Activated CD4-positive, alpha-beta T cell treated with anti-CD3 and anti-CD28 coated beads for 24 hours (primary cell): ENCODE data around the gene FMN2.

ENCODE experiments used
- DNase-seq, 2 donors: peaks; one replicate each; pipeline ENCODE4 v3.0.0-alpha.2; 2020; ENCODE audit warnings: low read depth in 2 of 2

The FMN2 gene

DNA sequence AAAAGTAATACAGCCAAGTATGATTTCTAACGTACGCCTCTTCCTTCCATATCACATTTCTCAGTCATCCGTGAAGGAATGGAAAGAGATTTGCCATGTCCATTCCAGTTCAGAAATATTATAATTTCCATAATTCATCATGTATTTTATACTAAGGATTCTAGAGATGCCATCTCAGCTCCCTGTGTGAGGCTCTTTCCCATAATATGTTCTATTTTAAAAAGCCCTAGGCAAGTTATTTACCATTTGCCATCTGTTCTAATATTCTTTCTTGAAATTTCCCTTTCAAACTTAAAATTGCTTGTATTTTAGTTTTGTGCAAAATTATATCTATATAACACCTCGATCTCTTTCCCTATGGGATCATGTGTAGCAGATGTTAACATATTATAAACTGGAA is 106.7 kb downstream of the FMN2 start:
- no peak for DNase-seq

DNA sequence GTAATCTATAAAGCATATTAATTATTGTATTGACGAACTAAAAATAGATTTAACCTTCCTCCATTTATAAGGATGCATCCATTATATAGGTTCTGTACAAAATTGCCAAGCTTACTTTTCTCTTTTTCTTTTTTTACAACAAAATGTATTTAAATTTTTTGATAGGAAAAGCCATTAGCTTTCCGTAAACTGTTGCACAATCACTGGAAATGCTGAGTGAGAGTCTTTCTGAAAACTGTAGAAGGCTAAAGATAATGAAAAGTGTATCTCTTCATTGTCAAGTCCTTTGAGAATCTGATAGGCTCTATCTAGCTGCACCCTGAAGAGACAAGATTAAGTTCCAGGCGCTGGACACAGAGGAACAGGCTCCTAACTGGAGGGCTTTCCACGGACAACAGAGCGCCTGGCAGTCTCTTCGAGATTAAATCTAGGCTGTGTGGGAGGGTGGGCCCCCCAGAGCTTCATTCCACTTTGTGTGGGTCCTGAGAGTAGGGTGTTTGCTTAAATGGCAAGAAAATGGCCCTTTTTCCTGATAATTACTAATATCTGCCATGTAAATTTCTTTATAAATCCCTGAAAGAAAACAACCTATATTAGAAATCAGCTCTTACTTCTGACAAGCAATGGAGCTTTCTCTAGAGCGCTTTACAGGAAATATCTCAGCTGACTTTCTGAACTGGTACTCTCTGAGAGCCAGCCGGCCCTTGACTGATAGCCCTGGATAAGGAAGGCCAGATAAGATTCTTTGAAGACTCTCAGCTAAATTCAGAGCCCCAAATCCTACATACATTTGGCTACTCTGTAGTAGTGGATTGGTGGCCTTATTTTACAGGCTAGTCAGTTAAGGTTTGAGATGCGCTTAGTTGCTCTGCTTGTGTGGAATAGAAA is 108.3 kb downstream of the FMN2 start:
- no peak for DNase-seq

DNA sequence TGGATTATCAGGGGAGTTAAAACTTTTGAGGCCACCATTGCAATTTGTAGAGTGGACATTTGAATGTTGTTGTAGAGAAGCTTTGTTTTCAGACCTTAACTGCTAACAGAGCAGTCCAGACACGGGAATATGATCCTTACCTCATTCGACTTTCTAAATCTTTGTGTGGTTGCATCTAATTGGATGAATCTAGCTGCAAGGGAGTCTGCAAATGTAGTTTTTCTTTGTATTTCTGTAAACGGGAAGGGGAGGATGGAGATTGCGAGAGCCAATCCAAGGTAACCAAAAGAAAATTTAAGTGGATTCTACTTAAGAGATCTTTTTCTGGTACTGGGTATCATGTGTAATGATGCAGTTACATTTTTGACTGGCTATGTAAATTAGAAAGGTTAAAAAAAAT is 110.2 kb downstream of the FMN2 start:
- no peak for DNase-seq

DNA sequence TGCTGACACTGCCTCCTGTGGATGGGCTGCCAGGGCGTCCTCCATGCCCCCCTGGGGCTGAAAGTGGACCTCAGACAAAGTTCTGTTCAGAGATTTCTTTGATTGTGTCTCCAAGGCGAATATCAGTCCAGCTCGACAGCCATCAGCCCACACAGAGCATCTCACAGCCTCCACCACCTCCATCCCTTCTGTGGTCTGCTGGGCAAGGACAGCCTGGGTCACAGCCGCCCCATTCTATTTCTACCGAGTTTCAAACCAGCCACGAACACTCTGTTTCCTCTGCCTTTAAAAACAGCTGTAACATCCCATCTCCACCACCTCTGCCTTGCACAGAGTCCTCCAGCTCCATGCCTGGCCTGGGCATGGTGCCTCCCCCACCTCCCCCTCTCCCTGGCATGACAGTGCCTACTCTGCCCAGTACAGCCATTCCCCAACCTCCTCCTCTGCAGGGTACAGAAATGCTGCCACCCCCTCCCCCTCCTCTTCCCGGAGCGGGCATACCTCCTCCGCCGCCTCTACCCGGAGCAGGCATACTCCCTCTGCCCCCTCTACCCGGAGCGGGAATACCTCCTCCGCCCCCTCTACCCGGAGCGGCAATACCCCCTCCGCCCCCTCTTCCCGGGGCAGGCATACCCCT is 115.5 kb downstream of the FMN2 start:
- no peak for DNase-seq

DNA sequence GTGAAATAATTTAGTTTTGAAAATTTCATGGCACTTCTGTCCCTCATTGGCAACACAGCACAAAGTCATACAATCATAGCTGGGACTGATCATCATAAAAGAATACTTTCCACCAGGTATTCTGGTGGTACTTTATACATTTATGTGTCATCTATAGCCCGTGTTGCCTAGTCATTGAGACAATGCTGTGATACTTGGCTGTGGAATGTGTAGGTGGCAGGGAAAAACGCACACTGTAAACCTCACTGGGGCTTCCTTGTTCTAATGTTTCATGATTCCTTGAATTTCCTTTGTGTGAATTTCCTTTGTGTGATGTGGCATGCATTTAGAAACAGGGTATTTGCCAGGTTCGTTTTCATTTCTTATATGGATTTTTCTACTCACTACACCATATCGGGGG is 118.3 kb downstream of the FMN2 start:
- DNase-seq: no peak

DNA sequence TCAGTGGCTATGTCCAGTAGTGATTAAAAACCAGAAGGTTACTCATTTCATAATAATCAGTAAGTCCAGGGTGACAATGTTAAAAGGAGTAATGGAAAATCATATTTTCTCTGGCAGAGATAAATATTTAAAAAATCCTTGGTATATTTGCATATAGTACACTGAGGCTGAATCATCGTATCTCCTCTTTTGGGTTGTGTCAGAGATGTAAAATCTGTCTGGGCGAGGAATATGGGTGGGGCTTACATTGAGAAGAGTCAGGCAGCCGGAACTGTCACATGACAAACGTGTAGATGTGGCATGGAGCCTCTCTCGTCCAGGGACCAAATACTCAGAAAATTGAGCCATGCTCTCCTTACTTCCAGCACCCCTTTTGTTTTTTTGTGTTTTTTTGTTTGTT is 120.9 kb downstream of the FMN2 start:
- DNase-seq: no peak

DNA sequence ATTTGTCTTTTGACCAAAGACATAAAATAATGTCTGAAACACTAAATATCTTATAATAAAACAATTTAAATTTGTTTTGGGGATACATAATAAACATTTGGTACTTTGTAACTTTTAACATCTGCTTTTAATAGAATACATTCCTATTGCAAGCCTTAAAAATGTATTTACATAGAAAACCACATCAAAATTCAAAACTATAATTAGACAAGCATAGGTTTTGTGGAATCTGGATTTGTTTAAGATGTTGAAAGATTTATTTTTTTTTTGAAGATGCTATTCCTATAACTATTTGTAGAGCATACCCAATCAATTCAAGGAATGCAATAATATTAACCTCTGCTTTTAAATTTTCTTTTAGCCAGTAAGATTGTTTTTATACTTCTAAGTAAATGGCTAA is 125.7 kb downstream of the FMN2 start:
- no peak for DNase-seq

DNA sequence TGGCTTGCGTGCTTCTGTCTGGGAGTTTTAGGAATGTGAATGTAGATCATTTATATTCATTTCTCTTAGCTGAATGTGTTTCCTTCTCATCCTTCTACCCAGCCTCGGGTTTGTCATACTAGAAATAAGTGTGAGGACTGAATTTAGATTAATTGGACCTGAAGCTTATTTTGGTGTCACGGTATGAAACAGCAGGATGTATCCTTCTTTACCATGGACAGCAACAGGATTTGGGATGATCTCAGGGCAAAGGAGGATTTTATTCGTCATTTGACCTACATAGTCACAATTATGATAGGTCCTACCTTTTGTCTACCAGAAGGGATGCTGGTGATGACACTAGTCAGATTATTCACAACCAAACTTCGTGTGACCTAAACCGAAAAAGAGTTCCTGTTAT is 127.4 kb downstream of the FMN2 start:
- no peak for DNase-seq

DNA sequence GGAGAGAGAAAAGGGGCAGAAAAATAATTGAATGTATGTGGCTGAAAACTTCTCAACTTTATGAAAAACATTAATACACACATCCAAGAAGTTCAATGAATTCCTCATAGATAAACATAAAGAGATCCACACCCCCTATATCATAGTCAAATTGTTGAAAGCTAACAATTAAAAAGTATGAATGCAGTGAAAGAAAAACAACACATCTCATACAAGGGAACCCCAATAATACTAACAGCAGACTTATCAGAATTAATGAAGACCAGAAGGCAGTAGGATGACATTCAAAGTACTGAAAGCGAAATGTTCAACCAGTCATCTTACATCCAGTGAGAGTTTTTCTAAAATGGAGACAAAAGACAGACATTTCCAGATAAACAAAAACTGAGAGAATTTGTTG is 134.4 kb downstream of the FMN2 start:
- DNase-seq: no peak

DNA sequence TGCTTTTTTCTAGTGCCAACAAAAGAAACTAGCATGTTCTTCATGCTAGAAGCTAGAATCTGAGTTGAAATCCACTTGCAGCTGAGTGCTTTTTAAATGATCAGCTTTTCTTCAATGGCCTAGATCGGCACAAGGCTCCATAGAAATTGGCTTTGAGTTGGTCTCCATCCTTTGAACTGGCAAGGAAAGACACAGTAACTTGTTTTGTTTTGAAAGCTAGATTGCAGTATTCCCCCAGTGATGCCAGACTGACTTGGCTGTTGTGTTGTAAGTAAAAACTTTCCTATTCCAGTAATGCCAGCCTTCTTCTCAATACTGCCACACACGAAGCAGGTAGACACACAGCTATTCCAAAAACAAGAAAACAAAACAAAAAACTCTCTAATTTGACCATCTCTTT is 139.1 kb downstream of the FMN2 start:
- no peak for DNase-seq

DNA sequence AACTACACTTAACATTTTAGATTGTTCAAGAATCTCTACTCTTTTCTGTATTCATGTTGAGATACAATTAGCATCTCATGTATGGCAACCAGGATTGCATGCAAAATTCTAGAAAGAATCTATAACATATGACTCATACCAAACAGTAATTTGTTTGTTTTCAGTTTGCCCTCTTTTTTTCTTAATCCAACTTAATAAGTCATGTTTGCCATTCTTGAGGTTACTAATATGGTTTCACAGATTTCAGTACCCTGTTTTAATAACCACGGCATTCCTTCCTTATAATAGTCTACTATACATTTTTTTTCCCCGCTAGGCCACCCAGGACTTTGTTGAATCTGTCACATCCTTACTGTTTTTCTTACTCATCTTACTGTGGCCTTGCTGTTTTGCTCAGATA is 140.8 kb downstream of the FMN2 start:
- DNase-seq: no peak

DNA sequence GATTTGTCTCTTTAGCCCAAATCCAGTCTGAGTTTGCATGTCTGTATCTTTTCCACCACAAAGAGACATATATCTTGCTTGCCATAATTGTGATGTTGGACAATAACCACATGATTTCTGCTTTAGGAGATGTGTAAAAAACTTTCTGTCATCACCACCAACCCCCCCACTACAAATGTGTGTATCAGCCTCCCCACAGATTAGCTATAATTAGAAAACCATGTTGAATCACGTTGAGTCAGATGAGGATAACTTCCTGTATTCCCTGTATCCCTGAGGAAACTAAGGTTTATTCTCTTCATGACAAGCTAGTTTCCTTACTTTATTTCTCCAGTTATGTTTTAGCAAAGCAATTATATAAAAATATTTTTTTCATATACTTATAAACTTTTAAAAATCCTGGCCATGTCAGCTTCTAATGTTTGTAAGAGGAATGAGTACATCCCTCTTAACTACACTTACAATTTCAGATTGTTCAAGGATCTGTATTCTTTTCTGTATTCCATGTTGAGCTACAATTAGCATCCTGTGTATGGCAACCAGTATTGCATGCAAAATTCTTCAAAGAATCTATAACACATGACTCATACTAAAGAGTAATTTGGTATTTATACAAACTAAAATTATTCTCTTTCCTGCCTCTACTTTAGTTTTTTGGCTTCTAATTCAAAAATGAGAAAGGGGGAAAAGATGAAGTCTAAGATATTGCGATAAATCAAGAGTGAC is 143.0 kb downstream of the FMN2 start:
- DNase-seq: no peak

DNA sequence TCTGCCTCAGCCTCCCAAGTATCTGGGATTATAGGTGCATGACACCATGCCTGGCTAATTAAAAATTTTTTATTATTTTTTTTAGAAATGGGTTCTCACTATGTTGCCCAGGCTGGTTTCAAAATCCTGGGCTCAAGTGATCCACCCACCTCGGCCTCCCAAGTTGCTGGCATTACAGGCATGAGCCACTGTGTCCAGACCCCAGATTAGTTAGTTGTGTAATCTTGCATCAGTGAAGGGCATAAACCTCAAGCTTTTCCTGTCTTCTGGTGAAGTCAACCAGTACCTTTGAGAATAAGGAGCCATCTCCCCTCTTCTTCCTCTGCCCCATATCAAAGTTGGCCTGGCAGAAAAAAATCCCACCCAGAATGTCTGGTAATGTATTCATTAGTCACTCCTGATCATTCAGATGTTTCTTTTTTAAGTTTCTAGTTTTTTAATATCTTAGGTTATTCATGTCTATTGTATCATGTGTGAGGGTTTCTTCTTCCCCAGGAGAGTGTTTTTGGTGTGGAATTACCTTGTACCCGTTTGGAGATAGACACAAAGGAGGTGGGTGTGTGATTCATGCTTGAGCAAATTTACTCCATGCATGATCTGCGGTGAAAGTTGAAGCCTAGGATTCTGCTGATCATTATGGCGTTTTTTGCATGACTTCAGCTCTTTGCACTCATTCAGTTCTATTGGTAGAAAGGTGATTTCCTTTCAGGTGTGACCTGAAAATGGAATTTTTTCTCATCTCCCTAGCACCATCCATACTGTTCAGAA is 144.0 kb downstream of the FMN2 start:
- no peak for DNase-seq

DNA sequence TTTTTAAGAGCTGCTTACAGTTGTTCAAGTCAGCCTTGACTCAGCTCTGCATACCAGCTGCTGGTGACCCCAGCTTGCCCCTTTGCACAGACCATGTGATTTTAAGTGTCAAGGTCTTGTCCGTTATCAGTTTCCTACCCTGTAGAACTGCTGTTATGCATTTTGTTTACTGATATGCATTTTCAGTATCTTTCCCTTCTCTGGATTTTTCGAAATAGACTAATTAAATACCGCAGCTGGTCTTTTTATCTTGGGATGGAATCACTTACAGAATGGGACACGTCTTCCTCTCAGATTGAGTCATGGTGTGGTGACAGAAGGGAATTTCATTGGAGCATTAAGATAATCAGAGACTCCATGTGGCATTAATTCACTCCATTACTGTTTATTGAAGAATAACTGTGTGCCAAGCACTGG is 145.6 kb downstream of the FMN2 start:
- no peak for DNase-seq

DNA sequence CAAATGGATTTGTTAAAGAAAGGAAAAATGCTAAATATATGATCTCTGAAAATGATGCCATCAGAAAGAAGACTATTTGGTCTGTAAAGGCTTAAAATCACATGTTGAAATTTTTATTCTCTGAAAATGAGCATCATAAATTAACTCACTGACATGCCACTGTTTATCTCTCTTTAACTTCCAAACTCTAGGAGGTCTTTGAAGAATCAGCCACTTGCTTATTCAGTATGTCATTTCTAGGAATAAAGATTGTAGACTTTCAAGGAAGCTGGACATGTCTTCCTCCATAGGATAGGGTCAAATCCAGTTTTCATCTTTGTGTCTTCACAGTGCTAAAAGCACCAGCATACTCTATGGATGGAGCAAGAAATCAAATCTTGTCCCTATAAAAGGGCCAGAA is 147.6 kb downstream of the FMN2 start:
- DNase-seq: no peak

DNA sequence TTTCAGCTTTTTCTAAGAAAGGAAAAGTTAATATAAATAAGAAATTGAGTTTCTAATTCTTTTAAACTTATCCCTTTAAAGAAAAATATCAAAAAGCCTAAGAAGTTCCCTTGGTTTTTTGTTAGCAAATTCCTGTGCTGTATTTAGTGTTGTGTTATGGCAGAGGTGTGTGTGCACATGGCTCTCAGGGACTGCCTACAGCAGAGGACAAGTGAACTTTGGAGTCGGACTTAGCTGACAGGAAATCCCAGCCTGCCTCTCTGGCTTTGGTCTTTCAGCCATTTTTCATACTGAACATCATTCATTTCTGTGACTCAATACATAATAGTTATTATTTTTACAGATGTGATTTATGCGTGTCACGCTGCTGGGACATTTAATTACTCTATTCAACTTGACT is 149.6 kb downstream of the FMN2 start:
- DNase-seq: no peak

DNA sequence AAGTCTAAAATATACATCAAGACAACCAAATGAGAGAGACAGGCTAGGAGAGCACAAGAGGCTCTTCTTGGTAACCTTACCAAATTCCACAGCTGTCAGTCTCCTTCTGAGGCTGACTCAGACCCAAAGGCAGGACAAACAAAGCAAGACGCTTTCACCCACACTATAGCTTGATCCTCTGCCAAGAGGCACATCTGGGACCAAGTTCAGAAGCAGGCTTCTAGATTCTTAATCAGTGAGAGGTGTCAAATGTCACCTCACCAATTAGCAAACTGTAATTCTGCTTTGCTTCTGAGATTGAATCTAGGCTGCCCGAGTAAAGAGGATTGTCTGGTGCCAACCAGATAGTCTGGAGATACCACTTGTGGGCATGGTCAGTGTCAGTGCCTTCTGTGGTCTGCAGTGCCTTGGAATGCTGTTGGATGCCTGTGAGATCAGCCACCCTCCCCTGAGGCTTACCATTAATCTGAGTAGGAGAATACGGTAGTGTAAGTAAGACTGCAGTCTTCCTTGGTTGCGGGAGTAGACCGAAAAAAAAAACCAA is 151.0 kb downstream of the FMN2 start:
- no peak for DNase-seq

DNA sequence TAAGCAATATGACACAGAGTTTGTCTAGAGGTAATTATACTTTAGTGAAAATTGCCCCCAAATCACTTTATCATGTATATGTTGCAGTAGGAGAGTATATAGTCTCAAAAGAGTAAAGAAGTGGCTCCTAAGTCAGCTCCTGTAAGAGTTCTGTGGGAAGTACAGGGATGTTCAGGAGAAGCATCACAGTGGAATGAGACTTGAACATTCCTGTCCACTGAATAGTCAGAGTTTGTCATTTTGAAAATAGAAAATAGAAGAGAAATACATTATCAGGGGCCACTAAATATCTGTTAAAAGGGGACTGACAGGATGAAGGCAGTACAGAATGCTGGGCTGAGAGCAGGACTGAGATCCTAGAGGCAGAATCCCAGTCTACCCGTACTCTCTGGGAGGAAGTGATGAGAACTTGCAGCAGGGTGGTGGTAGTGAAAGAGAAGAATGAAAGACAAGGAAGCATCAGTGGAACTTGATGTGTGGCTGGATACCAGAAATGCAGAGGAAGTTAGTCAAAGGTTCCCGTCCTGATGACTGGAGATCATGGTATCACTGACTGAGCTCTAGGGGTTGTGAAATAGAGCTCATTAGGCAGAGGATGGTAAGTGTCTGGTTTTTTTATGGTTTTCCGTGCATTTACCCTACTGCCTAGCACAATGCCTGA is 153.4 kb downstream of the FMN2 start:
- no peak for DNase-seq

DNA sequence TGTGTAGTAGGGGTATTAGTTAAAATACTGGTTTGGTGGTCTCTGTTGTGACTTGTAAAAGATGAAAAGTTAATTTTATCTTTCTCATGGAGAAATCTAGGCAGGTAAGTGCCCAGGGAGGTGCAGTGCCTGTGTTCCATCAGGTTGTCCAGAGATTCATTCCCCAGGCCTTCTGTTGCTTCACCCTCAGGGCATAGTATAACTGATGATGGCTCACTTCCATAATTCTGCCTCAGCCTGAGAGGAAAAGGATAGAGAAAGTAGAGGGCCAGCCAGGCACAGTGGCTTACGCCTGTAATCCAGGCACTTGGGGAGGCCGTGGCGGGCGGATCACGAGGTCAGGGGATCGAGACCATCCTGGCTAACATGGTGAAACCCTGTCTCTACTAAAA is 153.9 kb downstream of the FMN2 start:
- DNase-seq: no peak

DNA sequence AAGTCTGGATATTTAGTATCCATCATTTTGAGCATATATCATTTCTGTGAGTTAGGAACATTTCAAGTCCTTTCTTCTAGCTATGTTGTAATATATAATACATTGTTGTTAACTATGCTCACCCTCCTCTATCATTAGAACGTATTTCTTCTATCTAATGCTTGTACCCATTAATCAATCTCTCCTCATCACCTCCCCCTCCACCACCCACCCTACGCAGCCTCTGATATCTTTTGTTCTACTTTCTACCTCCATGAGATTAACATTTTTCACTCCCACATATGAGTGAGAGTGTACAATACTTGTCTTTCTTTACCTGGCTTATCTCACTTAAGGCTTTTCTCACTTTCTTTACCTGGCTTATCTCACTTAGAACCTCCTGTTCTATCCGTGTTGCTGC is 156.2 kb downstream of the FMN2 start:
- DNase-seq: no peak

DNA sequence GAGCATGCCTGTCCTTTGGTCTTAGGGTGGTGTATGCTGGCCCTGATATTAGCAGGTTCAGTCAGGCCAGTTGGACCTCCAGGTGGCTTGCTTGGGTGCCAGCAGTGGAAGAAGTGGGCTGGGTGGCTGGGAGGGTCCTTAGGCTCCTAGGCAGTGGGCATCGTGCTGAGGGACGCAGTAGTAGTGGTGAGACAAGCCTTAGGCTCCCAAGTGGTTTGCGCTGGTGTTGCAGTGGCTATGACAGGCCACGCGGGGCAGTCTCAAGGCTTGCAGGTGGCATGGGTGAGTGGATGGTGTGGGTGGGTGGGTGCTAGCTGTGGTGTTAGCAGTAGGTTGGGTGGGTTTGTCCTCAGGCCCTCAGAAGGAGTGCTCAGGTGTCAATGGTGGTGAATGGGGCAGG is 162.3 kb downstream of the FMN2 start:
- DNase-seq: no peak
